ENCODE results near the gene CCDC170. TPM values are rescaled to one million over a fixed set of nuclear protein-coding genes. Genes with fewer than 3 reads are reported as not detected.

Gene CCDC170
- total and polyA plus RNA-seq, 9 of the 15 experiments (the other 6 are each of a cell fraction or from before 2014, with no cell fraction given), result 0.01 to 0.18 (median 0.05) TPM; not detected in 6

DNA sequence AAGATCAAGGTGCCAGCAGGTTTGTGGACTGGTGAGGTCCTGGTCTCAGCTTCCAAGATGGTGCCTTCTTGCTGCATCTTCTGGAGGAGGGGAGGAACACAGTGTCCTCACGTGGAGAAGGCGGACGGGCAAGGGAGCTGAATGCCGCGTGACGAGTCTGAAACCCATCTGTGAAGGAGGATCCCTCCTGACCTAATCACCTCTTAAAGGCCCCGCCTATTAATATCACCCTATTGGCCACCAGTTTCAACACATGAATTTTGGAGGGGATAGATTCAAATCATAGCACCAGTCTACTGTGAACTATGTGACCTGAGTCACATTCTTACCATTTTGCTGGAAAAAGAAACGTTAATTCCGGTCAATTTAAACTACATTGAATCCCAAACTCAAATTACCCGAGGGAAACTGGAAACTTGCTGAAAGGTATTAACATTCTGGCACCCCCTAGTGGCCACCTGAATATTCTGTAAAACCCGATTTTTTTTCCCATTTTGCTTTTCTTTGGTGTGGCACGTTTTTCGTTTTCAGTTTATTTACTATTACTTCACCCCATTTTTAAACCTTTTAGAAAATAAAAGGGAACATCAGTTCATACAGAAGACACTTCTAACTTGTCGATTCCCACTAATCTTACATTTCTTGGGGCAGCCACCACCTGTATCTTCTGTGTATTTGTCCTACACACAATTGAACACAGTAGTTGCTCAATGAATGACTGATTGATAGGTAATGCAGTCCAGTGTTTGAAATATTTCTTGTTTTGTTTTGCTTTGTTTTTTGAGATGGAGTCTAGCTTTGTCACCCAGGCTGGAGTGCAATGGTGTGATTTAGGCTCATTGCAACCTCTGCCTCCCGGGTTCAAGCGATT, 17.9 kb upstream of the CCDC170 start (continued):
- TF ChIP-seq GTF2F1 (IDR thresholded peaks at IDR 0.05; ENCODE audit: low read depth, low read length), result no peak
- TF ChIP-seq TAF1 (IDR thresholded peaks at IDR 0.05; ENCODE audit: control insufficient read depth, extremely low read depth, insufficient read depth, low read length, severe bottlenecking), result no peak
- no peak for TF ChIP-seq MCM3 (IDR thresholded peaks at IDR 0.05)
- TF ChIP-seq, protein P1, sequence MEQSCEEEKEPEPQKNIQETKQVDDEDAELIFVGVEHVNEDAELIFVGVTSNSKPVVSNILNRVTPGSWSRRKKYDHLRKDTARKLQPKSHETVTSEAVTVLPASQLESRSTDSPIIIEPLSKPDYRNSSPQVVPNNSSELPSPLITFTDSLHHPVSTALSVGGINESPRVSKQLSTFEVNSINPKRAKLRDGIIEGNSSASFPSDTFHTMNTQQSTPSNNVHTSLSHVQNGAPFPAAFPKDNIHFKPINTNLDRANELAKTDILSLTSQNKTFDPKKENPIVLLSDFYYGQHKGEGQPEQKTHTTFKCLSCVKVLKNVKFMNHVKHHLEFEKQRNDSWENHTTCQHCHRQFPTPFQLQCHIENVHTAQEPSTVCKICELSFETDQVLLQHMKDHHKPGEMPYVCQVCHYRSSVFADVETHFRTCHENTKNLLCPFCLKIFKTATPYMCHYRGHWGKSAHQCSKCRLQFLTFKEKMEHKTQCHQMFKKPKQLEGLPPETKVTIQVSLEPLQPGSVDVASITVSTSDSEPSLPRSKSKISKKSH (CRISPR knock-in tag; IDR thresholded peaks at IDR 0.05), result no peak
- no peak for TF ChIP-seq RNF2 (IDR thresholded peaks at IDR 0.05)
- TF ChIP-seq, protein P2, sequence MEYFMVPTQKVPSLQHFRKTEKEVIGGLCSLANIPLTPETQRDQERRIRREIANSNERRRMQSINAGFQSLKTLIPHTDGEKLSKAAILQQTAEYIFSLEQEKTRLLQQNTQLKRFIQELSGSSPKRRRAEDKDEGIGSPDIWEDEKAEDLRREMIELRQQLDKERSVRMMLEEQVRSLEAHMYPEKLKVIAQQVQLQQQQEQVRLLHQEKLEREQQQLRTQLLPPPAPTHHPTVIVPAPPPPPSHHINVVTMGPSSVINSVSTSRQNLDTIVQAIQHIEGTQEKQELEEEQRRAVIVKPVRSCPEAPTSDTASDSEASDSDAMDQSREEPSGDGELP (CRISPR knock-in tag; IDR thresholded peaks at IDR 0.05; ENCODE audit: borderline replicate concordance), result no peak
- no peak for TF ChIP-seq MTF1 (CRISPR knock-in tag; IDR thresholded peaks at IDR 0.05; ENCODE audit: borderline replicate concordance)
- TF ChIP-seq MYBL2 (IDR thresholded peaks at IDR 0.05; ENCODE audit: low read depth), result no peak
- TF ChIP-seq MYBL2 (CRISPR knock-in tag; IDR thresholded peaks at IDR 0.05; ENCODE audit: borderline replicate concordance), result no peak
- TF ChIP-seq ZNF134 (CRISPR knock-in tag; conservative IDR thresholded peaks at IDR 0.05), result no peak
- TF ChIP-seq KLF16 (IDR thresholded peaks at IDR 0.05), result no peak
- TF ChIP-seq ARID1B (IDR thresholded peaks at IDR 0.05), result no peak; the same call in 1 of the 2 replicates
- TF ChIP-seq CCNT2 (IDR thresholded peaks at IDR 0.05; ENCODE audit: borderline replicate concordance, extremely low read depth, insufficient read length, low read depth, low read length), result no peak
- TF ChIP-seq, protein P3, sequence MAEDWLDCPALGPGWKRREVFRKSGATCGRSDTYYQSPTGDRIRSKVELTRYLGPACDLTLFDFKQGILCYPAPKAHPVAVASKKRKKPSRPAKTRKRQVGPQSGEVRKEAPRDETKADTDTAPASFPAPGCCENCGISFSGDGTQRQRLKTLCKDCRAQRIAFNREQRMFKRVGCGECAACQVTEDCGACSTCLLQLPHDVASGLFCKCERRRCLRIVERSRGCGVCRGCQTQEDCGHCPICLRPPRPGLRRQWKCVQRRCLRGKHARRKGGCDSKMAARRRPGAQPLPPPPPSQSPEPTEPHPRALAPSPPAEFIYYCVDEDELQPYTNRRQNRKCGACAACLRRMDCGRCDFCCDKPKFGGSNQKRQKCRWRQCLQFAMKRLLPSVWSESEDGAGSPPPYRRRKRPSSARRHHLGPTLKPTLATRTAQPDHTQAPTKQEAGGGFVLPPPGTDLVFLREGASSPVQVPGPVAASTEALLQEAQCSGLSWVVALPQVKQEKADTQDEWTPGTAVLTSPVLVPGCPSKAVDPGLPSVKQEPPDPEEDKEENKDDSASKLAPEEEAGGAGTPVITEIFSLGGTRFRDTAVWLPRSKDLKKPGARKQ (CRISPR knock-in tag; IDR thresholded peaks at IDR 0.05), result no peak
- no peak for TF ChIP-seq NCOR1 (IDR thresholded peaks at IDR 0.05)
- TF ChIP-seq, protein P4, sequence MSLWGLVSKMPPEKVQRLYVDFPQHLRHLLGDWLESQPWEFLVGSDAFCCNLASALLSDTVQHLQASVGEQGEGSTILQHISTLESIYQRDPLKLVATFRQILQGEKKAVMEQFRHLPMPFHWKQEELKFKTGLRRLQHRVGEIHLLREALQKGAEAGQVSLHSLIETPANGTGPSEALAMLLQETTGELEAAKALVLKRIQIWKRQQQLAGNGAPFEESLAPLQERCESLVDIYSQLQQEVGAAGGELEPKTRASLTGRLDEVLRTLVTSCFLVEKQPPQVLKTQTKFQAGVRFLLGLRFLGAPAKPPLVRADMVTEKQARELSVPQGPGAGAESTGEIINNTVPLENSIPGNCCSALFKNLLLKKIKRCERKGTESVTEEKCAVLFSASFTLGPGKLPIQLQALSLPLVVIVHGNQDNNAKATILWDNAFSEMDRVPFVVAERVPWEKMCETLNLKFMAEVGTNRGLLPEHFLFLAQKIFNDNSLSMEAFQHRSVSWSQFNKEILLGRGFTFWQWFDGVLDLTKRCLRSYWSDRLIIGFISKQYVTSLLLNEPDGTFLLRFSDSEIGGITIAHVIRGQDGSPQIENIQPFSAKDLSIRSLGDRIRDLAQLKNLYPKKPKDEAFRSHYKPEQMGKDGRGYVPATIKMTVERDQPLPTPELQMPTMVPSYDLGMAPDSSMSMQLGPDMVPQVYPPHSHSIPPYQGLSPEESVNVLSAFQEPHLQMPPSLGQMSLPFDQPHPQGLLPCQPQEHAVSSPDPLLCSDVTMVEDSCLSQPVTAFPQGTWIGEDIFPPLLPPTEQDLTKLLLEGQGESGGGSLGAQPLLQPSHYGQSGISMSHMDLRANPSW (CRISPR knock-in tag; IDR thresholded peaks at IDR 0.05), result no peak
- peak; percentile 32 for TF ChIP-seq ATF7 (IDR thresholded peaks at IDR 0.05)
- no peak for TF ChIP-seq ARID2 (IDR thresholded peaks at IDR 0.05)
- no peak for TF ChIP-seq C11orf30 (IDR thresholded peaks at IDR 0.05; ENCODE audit: low read depth)
- TF ChIP-seq ZBTB17 (CRISPR knock-in tag; IDR thresholded peaks at IDR 0.05), result no peak
- TF ChIP-seq ZC3H11A (IDR thresholded peaks at IDR 0.05; ENCODE audit: low read depth, low read length), result 0 out of 2 replicates have a peak, but pooled peaks have one; percentile 43
